DMS79 treated with DMSO at 0.1 percent for 48 hours (cell line): ENCODE measurements around the gene FBLN5.

Source experiments
- DNase-seq: peaks from one replicate; lab custom pipeline; 2025; lab: John Stamatoyannopoulos, UW

The FBLN5 gene

DNA sequence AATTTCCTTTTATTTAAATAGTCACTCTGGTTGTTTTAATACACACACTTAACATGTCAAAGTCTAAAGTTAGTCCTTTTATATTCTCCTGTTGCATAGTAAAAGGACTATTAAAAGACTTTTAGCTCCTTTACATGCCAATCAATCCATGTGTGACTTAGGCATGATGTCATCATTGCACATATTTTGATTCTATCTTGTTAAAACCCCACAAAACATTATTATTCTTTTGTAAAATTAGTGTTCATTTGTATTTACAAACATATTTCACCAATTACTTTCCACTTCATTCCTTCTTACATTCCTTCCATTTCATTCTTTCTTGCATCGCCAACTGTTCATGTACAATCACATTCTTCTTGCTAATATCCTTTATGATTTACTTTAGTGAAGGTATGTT lies 119.7 kb downstream of the FBLN5 start:
- DNase-seq: no peak
